ENCODE measurements around the gene STON2.

The STON2 gene

GRCh38 chr14:81220830-81221578 is 179.1 kb downstream of the STON2 start, which contains the start of gene GTF2A1:
Gene GTF2A1 (minus strand): TSS chr14:81220959. CDS start chr14:81220518, 441 bp downstream.
- peak; percentile 93 for DNase-seq (ENCODE audit: low read depth)

GRCh38 chr14:81220580-81220829 is 179.6 kb downstream of the STON2 start:
- DNase-seq (ENCODE audit: low read depth) = no peak

- peak; percentile 17 for DNase-seq (ENCODE audit: low read depth)
Measured at GRCh38 chr14:81219759-81220579, 180.2 kb downstream of the STON2 start.

GRCh38 chr14:81219210-81219758 is 180.8 kb downstream of the STON2 start:
- DNase-seq (ENCODE audit: low read depth) = peak; percentile 90

- no peak for DNase-seq (ENCODE audit: low read depth)
Measured at GRCh38 chr14:81211844-81212243, 188.3 kb downstream of the STON2 start.
